NCI-H524 treated with DMSO at 0.1 percent for 48 hours (cell line): Measurements from ENCODE around the gene GPR152.
"Not testable (repeated sequence)": the region's sequence is repeated elsewhere in the genome, so short reads cannot be mapped to it uniquely, and the experiment has no call there.

Source experiments
- DNase-seq: peaks from one replicate; lab custom pipeline; 2025; lab: John Stamatoyannopoulos, UW

GPR152 gene

GRCh38 chr11:67409261-67409666 lies 43.3 kb downstream of the GPR152 start:
- no peak for DNase-seq

- no peak for DNase-seq
Observed at GRCh38 chr11:67408437-67409200, 43.9 kb downstream of the GPR152 start.

GRCh38 chr11:67407688-67408163 lies 44.8 kb downstream of the GPR152 start:
- DNase-seq, result no peak

- no peak for DNase-seq
Observed at GRCh38 chr11:67406969-67407687, 45.4 kb downstream of the GPR152 start.

GRCh38 chr11:67406420-67406968 lies 46.0 kb downstream of the GPR152 start:
- no peak for DNase-seq

GRCh38 chr11:67405688-67406339 lies 46.7 kb downstream of the GPR152 start:
- no peak for DNase-seq

GRCh38 chr11:67405196-67405567 lies 47.3 kb downstream of the GPR152 start:
- no peak for DNase-seq

- DNase-seq, result no peak
Observed at GRCh38 chr11:67404515-67405195, 47.9 kb downstream of the GPR152 start.

- not testable (repeated sequence) for DNase-seq
Observed at GRCh38 chr11:67403085-67403484, 49.4 kb downstream of the GPR152 start.

- DNase-seq, result not testable (repeated sequence)
Observed at GRCh38 chr11:67402192-67402839, 50.2 kb downstream of the GPR152 start.

- no peak for DNase-seq
Observed at GRCh38 chr11:67401495-67402191, 50.9 kb downstream of the GPR152 start, which contains the start of gene PPP1CA. PPP1CA (minus strand) TSS chr11:67401858; CDS start chr11:67401782, 76 bp downstream.
